PC-9 (cell line): ENCODE measurements around the gene DGCR6L. TPM values are rescaled to one million over a fixed set of nuclear protein-coding genes. Genes with fewer than 3 reads are reported as not detected.
"Not testable (repeated sequence)": the region's sequence is repeated elsewhere in the genome, so short reads cannot be mapped to it uniquely, and the experiment has no call there.

ENCODE experiments used
- BruUV-seq: library from RNA; stranded (reverse); fragments of 400-500 nt; replicated peaks from 2 replicates; lab custom pipeline; 2021; lab: Mats Ljungman, UMichigan
- CTCF ChIA-PET: fragments of 300-600 bp; sonication (Branson Sonifier 250); formaldehyde crosslinking; loops from one replicate; lab custom pipeline; 2022; ENCODE audit warnings: antibody characterized with exemption; lab: Charles Lee
- POLR2A ChIA-PET: fragments of 300-600 bp; sonication (Branson Sonifier 250); formaldehyde crosslinking; loops from one replicate; lab custom pipeline; 2022; ENCODE audit warnings: antibody characterized with exemption; ENCODE audit not compliant: unreplicated experiment; lab: Charles Lee
- DNase-seq, 2 experiments: peaks; one replicate each; pipeline versions ENCODE4 v3.0.0 to v3.0.0-alpha.2; 2015 to 2022; ENCODE audit warnings: mixed read lengths in 1 of 2
- H2AFZ ChIP-seq: fragments of 200-600 bp; sonication (generic); 2 replicates; pipeline ENCODE4 v1.8.1; 2017; ENCODE audit warnings: antibody characterized with exemption
- H3F3A ChIP-seq: fragments of 200-600 bp; sonication (generic); 2 replicates; pipeline ENCODE4 v1.8.1; 2017; ENCODE audit warnings: antibody characterized with exemption, mild to moderate bottlenecking, low read depth; ENCODE audit not compliant: insufficient read depth
- H3K27ac ChIP-seq: fragments of 200-600 bp; sonication (generic); 2 replicates; pipeline ENCODE4 v1.6.1; 2016; ENCODE audit warnings: mixed run types
- H3K27me3 ChIP-seq: fragments of 200-600 bp; sonication (generic); 2 replicates; pipeline ENCODE4 v1.6.1; 2016; ENCODE audit warnings: low read depth, mixed run types; ENCODE audit not compliant: insufficient read depth
- H3K36me3 ChIP-seq: fragments of 200-600 bp; sonication (generic); 2 replicates; pipeline ENCODE4 v1.6.1; 2016; ENCODE audit warnings: low read depth, mixed run types
- H3K4me1 ChIP-seq: fragments of 200-600 bp; sonication (generic); replicated peaks from 2 replicates; pipeline ENCODE4 v1.6.1; 2016; ENCODE audit warnings: mixed run types; ENCODE audit not compliant: insufficient read depth
- H3K4me2 ChIP-seq: fragments of 200-600 bp; sonication (generic); 2 replicates; pipeline ENCODE4 v1.6.1; 2017; ENCODE audit warnings: mixed run types
- H3K4me3 ChIP-seq: fragments of 200-600 bp; sonication (generic); 2 replicates; pipeline ENCODE4 v1.6.1; 2016; ENCODE audit warnings: mixed run types
- H3K79me2 ChIP-seq: fragments of 200-600 bp; sonication (generic); 2 replicates; pipeline ENCODE4 v1.6.1; 2017; ENCODE audit warnings: low read depth, mixed run types
- H3K9me2 ChIP-seq: fragments of 200-600 bp; sonication (generic); 2 replicates; pipeline ENCODE4 v1.8.1; 2017; ENCODE audit warnings: mild to moderate bottlenecking; ENCODE audit not compliant: insufficient read depth
- H3K9me3 ChIP-seq: fragments of 200-600 bp; sonication (generic); 2 replicates; pipeline ENCODE4 v1.8.1; 2016; ENCODE audit warnings: low read depth; ENCODE audit not compliant: insufficient read depth
- H4K20me1 ChIP-seq: fragments of 200-600 bp; sonication (generic); 2 replicates; pipeline ENCODE4 v1.8.1; 2017; ENCODE audit not compliant: insufficient read depth
- EZH2 ChIP-seq: fragments of 200-600 bp; sonication (generic); IDR thresholded peaks from 2 replicates; pipeline ENCODE4 v1.8.0; 2017; ENCODE audit warnings: antibody characterized with exemption, low read depth
- intact Hi-C: fragments of 100-400 bp; cut with micrococcal nuclease; formaldehyde crosslinking; loops from one replicate; pipeline ENCODE4 v1.10.0; 2022; ENCODE audit not compliant: unreplicated experiment
- total RNA-seq: library from RNA; stranded (reverse); gene quantifications from 2 replicates; pipeline ENCODE4 v1.2.3, GENCODE V29; 2021
- TF ChIP-seq, protein P1 (sequence below): fragments of 200-600 bp; sonication (generic); conservative IDR thresholded peaks from 2 replicates; pipeline ENCODE4 v1.6.1; 2017; ENCODE audit warnings: mixed run types, antibody characterized with exemption, mild to moderate bottlenecking, moderate library complexity

The DGCR6L gene
- total RNA-seq, 1 experiment from 2014 or later = 37.6 TPM

DNA sequence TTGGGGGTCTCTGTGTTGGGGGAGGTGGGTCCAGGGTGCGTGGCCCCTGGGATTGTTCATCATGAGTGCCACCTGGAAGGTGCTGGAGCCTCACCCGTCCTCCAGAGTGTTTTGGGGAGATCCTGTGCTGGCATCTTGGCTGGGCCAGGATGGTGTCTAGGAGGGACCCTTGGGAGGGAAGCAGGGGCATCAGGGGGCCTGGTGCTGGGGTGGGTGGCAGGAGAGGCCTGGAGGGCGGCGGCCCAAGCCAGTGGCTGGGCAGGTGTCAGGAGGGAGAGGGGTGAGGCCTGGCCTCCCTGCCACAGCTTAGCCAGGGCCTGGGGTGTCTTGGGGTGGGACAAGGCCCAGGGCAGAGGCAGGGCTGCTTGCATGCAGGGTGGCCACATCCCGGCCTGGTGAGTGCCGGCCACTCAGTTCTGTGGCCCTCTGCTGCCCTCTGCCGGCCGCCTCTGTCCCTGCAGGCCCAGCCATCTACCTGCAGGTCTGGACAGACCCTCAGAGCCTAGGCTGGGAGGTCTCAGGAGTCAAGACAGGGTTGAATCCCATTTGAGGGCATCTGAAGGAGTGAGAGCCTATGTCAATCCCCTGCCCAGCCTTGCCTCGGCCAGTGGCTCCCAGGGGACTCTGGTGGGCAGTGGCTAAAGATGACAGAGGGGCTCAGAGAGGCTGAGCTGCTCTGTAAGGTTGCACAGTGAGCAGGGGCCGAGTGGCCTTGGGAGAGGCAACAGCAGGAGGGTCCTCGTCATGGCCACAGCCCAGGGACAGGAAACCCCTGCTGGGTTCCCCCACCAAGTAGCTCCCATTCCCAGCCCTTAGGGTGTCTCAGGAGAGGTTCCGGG lies 34.2 kb downstream of the DGCR6L start:
- H3K4me3 ChIP-seq, H3K79me2 ChIP-seq, BruUV-seq, H3K9me2 ChIP-seq, CTCF ChIA-PET, H3K36me3 ChIP-seq, H3K9me3 ChIP-seq, H4K20me1 ChIP-seq, H2AFZ ChIP-seq, H3F3A ChIP-seq, POLR2A ChIA-PET, H3K27ac ChIP-seq, H3K4me1 ChIP-seq, H3K4me2 ChIP-seq: not testable (repeated sequence)
- peaks cover 14% of the 10 kb centered on the region; the same call in 1 of the 2 replicates for H3K27me3 ChIP-seq
- DNase-seq = peak in 1 of 2 experiments; percentile 69
- intact Hi-C loops = loop anchor here (1.0 to 10.0 kb wide), 2 partner anchors 128 to 321 kb away; no protein-coding TSS in a partner anchor
- TF ChIP-seq, protein P1, sequence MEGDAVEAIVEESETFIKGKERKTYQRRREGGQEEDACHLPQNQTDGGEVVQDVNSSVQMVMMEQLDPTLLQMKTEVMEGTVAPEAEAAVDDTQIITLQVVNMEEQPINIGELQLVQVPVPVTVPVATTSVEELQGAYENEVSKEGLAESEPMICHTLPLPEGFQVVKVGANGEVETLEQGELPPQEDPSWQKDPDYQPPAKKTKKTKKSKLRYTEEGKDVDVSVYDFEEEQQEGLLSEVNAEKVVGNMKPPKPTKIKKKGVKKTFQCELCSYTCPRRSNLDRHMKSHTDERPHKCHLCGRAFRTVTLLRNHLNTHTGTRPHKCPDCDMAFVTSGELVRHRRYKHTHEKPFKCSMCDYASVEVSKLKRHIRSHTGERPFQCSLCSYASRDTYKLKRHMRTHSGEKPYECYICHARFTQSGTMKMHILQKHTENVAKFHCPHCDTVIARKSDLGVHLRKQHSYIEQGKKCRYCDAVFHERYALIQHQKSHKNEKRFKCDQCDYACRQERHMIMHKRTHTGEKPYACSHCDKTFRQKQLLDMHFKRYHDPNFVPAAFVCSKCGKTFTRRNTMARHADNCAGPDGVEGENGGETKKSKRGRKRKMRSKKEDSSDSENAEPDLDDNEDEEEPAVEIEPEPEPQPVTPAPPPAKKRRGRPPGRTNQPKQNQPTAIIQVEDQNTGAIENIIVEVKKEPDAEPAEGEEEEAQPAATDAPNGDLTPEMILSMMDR = peak; percentile 71

DNA sequence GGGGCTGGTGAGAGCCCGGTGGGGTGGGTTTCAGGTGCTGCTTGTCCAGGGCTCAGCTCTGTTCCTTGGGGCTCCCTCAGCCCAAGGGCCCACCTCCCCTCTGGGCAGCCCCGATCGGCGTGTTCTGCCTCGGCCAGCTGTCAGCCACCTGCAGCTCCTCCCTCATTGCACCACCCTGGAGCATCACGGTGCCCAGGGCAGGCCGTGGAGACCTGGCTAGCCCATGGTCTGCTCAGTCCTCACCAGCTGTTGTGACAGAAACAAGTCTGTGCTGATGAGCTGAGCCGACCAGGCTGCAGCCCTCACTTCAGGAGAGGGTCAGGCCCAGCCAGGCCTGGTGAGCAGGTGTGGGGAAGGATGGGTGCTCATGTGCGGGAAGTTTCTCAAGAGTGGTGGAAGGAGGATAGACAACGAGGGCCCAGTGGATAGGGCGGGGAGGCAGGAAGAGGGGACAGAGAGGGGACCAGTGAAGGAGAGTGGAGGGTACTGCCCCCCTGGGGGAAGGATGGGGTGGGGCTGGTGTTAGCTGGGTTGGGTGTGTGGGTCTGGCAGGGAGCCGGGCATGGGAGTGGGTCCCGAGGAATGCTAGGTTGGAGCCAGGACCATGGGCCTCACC lies 35.3 kb downstream of the DGCR6L start:
- H3K36me3 ChIP-seq = no peaks in the 10 kb centered on the region
- H2AFZ ChIP-seq = no peak overlapping the region
- TF ChIP-seq, protein P1 = no peak
- H3F3A ChIP-seq = no peaks in the 10 kb centered on the region
- no peak overlapping the region for H3K27ac ChIP-seq
- intact Hi-C loops = loop anchor here (1.0 to 10.0 kb wide), 2 partner anchors 127 to 320 kb away; no protein-coding TSS in a partner anchor
- H3K4me1 ChIP-seq = no peaks in the 10 kb centered on the region
- H3K4me2 ChIP-seq = no peak overlapping the region
- H3K9me3 ChIP-seq = no peaks in the 10 kb centered on the region
- no peaks in the 10 kb centered on the region for H3K79me2 ChIP-seq
- H3K9me2 ChIP-seq = no peaks in the 10 kb centered on the region
- CTCF ChIA-PET = interaction anchor here (0.7 kb wide), 2 partner anchors 283 to 337 kb away, joined by 3 read pairs; no protein-coding TSS in a partner anchor
- POLR2A ChIA-PET = no interaction called here
- H4K20me1 ChIP-seq = no peaks in the 10 kb centered on the region
- no TSS peak for BruUV-seq
- no peak overlapping the region for H3K4me3 ChIP-seq
- DNase-seq = no peak
- peaks cover 8% of the 10 kb centered on the region; the same call in 1 of the 2 replicates for H3K27me3 ChIP-seq

DNA sequence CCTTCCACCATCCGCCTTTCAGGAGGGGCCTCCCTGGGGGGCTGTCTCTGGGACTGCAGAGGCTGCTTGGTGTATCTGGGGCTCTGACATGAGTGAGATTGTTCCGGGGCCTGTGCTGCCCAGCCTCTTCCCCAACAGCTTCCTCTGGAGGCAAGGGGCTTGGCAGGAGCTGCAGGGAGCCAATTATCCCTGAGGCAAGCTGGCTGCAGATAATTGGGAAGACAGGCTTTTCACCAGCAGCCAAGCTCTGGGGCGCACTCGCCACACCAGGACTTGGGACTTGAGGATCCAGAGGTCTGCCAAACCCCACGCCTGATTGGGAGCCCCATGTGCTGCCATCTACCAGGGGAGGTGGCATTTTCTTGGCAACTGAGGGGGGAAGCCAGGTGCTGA lies 36.2 kb downstream of the DGCR6L start:
- no peak for TF ChIP-seq EZH2
- TF ChIP-seq, protein P1 = no peak
- H3K4me2 ChIP-seq = no peak overlapping the region
- intact Hi-C loops = loop anchor here (10.0 kb wide), 1 partner anchor 319 kb away; no protein-coding TSS in a partner anchor
- ChIA-PET CTCF (interaction anchor here (0.7 to 0.8 kb wide), 2 partner anchors 127 to 282 kb away, joined by 3 to 11 read pairs; no protein-coding TSS in a partner anchor), POLR2A (no interaction called here)
- no peaks in the 10 kb centered on the region for H3K9me2 ChIP-seq
- DNase-seq = no peak
- H3K27ac ChIP-seq = no peak overlapping the region
- H3K4me1 ChIP-seq = no peaks in the 10 kb centered on the region
- no peaks in the 10 kb centered on the region for H3K36me3 ChIP-seq
- H3K9me3 ChIP-seq = no peaks in the 10 kb centered on the region
- H3F3A ChIP-seq = no peaks in the 10 kb centered on the region
- no peak overlapping the region for H2AFZ ChIP-seq
- H4K20me1 ChIP-seq = no peaks in the 10 kb centered on the region
- H3K27me3 ChIP-seq = peaks cover 1% of the 10 kb centered on the region; the same call in 1 of the 2 replicates
- BruUV-seq = no TSS peak
- no peak overlapping the region for H3K4me3 ChIP-seq
- H3K79me2 ChIP-seq = no peaks in the 10 kb centered on the region
